ENCODE results near the gene MBOAT2. TPM values are rescaled to one million over a fixed set of nuclear protein-coding genes. Genes with fewer than 3 reads are reported as not detected.
"Not testable (repeated sequence)": the region's sequence is repeated elsewhere in the genome, so short reads cannot be mapped to it uniquely, and the experiment has no call there.

MBOAT2 gene
- total RNA-seq, 2 experiments from 2014 or later, result 8.8 to 10.6 TPM

GRCh38 chr2:8956774-8957173, 46.7 kb downstream of the MBOAT2 start:
- no peak overlapping the region for H3K27ac Mint-ChIP-seq
- H3K36me3 Mint-ChIP-seq (ENCODE audit: low read depth), result peaks cover 13% of the 10 kb centered on the region
- peaks cover 4% of the 10 kb centered on the region for H3K27me3 Mint-ChIP-seq
- no peak overlapping the region for H3K4me3 Mint-ChIP-seq
- peaks cover 20% of the 10 kb centered on the region for H3K9me3 Mint-ChIP-seq
- H3K4me1 Mint-ChIP-seq, result no peaks in the 10 kb centered on the region
- CTCF ChIA-PET, result interaction anchor here (0.6 kb wide), 1 partner anchor 1398 kb away, joined by 3 read pairs; no protein-coding TSS in a partner anchor
- DNase-seq, result no peak
- POLR2A ChIA-PET, result no interaction called here

DNA sequence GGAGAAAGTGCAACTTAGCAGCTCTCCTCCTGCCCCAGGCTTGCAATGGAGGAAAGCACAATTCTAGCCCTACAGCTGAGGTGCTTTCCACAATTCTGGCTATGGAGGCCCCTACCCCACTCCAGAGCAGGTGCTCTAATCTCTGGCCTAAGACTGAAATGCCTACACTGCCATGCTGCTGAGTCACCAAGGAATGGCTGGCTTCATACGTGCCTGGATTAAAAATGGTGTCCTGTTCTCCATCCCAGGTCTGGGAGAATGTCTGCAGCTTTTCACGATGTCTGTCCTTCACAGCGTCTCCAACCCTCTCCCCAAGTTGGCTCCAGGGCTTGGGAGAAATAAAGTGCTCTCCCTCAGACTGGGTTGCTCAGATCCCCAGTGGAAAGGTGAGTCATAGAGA, 48.5 kb downstream of the MBOAT2 start:
- DNase-seq, result no peak

GRCh38 chr2:8953525-8953924, 50.0 kb downstream of the MBOAT2 start:
- peaks cover 18% of the 10 kb centered on the region for H3K27me3 Mint-ChIP-seq
- CTCF ChIA-PET, result no interaction called here

More for the DNA sequence above, 48.5 kb downstream of the MBOAT2 start:
- no peak overlapping the region for H3K4me3 Mint-ChIP-seq
- H3K9me3 Mint-ChIP-seq, result peaks cover 23% of the 10 kb centered on the region
- no peak overlapping the region for H3K27ac Mint-ChIP-seq
- peaks cover 13% of the 10 kb centered on the region for H3K36me3 Mint-ChIP-seq (ENCODE audit: low read depth)
- ChIA-PET POLR2A (no interaction called here), CTCF (no interaction called here)
- H3K4me1 Mint-ChIP-seq, result no peaks in the 10 kb centered on the region
- H3K27me3 Mint-ChIP-seq, result peaks cover 6% of the 10 kb centered on the region

GRCh38 chr2:8939486-8940114, 63.9 kb downstream of the MBOAT2 start:
- H3K9me3 Mint-ChIP-seq, result no peaks in the 10 kb centered on the region
- no peaks in the 10 kb centered on the region for H3K36me3 Mint-ChIP-seq (ENCODE audit: low read depth)
- no peak for DNase-seq
- ChIA-PET POLR2A (no interaction called here), CTCF (no interaction called here)
- H3K4me3 Mint-ChIP-seq, result no peak overlapping the region
- H3K27ac Mint-ChIP-seq, result no peak overlapping the region
- H3K4me1 Mint-ChIP-seq, result no peaks in the 10 kb centered on the region
- no peaks in the 10 kb centered on the region for H3K27me3 Mint-ChIP-seq

More at GRCh38 chr2:8953525-8953924, 50.0 kb downstream of the MBOAT2 start:
- no peak for DNase-seq
- Mint-ChIP-seq H3K9me3 (peaks cover 23% of the 10 kb centered on the region), H3K27ac (no peak overlapping the region), H3K36me3 (ENCODE audit: low read depth) (peaks cover 13% of the 10 kb centered on the region), H3K4me1 (no peaks in the 10 kb centered on the region), H3K4me3 (no peak overlapping the region)
- POLR2A ChIA-PET, result no interaction called here

- no peaks in the 10 kb centered on the region for H3K9me3 Mint-ChIP-seq
- H3K36me3 Mint-ChIP-seq (ENCODE audit: low read depth), result no peaks in the 10 kb centered on the region
- ChIA-PET POLR2A (no interaction called here), CTCF (no interaction called here)
- H3K27me3 Mint-ChIP-seq, result no peaks in the 10 kb centered on the region
- no peaks in the 10 kb centered on the region for H3K4me1 Mint-ChIP-seq
- DNase-seq, result no peak
- H3K4me3 Mint-ChIP-seq, result no peak overlapping the region
- no peak overlapping the region for H3K27ac Mint-ChIP-seq
These were observed 65.1 kb downstream of the MBOAT2 start for GRCh38 chr2:8938384-8938783.

DNA sequence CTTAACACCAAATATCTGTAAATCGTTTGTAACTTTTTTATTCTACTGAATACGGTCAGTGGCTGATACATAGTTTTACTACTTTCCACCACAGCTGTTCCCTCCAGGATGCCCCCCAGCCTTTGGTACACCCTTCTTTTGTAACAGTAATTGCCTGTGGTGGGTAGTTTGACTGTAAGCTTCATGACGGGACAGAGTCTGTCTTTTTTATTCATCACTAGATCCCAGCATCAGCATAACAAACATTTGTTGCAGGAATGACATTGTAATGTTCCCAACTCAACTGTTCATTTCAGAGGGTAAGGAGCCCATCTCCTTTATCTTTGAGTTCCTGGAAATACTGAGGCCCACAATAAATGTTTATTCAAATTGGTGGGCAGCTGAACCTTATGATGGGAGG, 67.5 kb downstream of the MBOAT2 start:
- peaks cover 7% of the 10 kb centered on the region for H3K27me3 Mint-ChIP-seq
- no peak overlapping the region for H3K27ac Mint-ChIP-seq
- H3K4me1 Mint-ChIP-seq, result no peaks in the 10 kb centered on the region
- ChIA-PET POLR2A (no interaction called here), CTCF (no interaction called here)
- H3K36me3 Mint-ChIP-seq (ENCODE audit: low read depth), result no peaks in the 10 kb centered on the region
- H3K4me3 Mint-ChIP-seq, result no peak overlapping the region
- no peak for DNase-seq
- H3K9me3 Mint-ChIP-seq, result no peaks in the 10 kb centered on the region

DNA sequence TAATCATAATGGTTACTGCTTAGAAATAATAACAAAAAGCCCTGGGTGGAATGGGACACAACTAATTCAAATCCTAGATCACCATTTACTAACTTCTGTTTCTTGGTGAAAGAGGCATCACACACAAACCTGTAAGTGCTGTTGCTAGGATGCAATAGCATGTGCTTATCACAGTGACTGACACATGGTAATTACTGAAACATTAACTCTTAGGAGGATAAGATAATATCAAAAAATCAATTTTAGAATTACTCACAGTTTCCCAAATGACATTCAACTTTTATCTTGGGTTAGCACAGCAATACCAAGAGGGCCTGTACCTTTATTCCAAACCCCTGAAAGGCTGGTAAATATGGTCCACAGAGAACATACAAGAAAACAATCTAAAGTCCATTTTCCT, 69.1 kb downstream of the MBOAT2 start:
- DNase-seq, result no peak
- no peaks in the 10 kb centered on the region for H3K4me1 Mint-ChIP-seq
- ChIA-PET CTCF (no interaction called here), POLR2A (no interaction called here)
- H3K27ac Mint-ChIP-seq, result no peak overlapping the region
- no peak overlapping the region for H3K4me3 Mint-ChIP-seq
- peaks cover 7% of the 10 kb centered on the region for H3K27me3 Mint-ChIP-seq
- peaks cover 2% of the 10 kb centered on the region for H3K9me3 Mint-ChIP-seq
- H3K36me3 Mint-ChIP-seq (ENCODE audit: low read depth), result no peaks in the 10 kb centered on the region

DNA sequence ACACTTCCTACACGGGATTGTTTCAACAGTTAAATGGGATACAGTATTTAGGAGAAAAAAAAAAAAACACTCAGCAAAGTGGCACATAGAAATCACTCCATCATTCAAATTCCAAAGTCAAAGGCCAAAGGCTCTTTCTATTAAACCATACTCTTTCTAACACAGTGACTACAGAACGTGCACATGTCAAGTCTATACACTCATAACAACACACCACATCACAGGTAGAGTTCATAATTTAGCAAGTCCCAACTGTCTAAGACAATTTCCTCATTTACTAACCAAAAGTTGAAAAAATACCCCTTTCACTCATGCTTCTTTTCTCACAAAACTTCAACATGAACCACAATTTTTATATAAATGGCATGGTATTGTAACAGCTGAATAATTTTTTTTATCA, 70.8 kb downstream of the MBOAT2 start:
- H3K27ac Mint-ChIP-seq, result no peak overlapping the region
- no peaks in the 10 kb centered on the region for H3K4me1 Mint-ChIP-seq
- POLR2A ChIA-PET, result no interaction called here
- CTCF ChIA-PET, result no interaction called here
- no peak for DNase-seq
- H3K36me3 Mint-ChIP-seq (ENCODE audit: low read depth), result no peaks in the 10 kb centered on the region
- peaks cover 7% of the 10 kb centered on the region for H3K27me3 Mint-ChIP-seq
- H3K4me3 Mint-ChIP-seq, result no peak overlapping the region
- peaks cover 2% of the 10 kb centered on the region for H3K9me3 Mint-ChIP-seq

DNA sequence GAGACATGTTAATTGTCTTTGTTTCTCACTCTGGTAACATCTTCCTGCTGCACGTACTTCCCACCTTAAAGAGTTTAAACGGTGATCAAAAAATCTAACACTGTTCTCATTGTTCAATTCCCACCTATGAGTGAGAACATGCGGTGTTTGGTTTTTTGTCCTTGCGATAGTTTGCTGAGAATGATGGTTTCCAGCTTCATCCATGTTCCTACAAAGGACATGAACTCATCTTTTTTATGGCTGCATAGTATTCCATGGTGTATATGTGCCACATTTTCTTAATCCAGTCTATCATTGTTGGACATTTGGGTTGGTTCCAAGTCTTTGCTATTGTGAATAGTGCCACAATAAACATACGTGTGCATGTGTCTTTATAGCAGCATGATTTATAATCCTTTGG, 73.3 kb downstream of the MBOAT2 start:
- DNase-seq; H3K36me3 Mint-ChIP-seq (ENCODE audit: low read depth); H3K9me3 Mint-ChIP-seq; H3K4me1 Mint-ChIP-seq; H3K27ac Mint-ChIP-seq; CTCF ChIA-PET; H3K27me3 Mint-ChIP-seq; POLR2A ChIA-PET; H3K4me3 Mint-ChIP-seq: not testable (repeated sequence)

DNA sequence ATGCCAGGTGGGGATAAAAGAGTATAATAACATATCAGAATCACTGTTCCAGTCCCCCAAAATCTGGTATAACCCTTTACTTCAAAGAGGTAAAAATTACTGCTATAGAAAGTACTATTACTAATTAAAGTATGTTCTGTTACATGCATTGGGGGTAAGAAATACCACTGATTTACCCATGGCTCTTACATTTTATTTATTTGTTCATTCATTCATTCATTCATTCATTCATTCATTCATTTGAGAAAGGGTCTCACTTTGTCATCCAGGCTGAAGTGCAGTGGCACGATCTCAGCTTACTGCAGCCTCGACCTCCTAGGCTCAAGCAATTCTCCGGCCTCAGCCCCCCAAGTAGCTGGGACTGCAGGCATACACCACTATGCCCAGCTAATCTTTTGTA, 74.4 kb downstream of the MBOAT2 start:
- Mint-ChIP-seq H3K36me3 (ENCODE audit: low read depth) (no peaks in the 10 kb centered on the region), H3K4me3 (no peak overlapping the region), H3K27me3 (peaks cover 7% of the 10 kb centered on the region), H3K9me3 (peaks cover 2% of the 10 kb centered on the region), H3K4me1 (peaks cover 1% of the 10 kb centered on the region), H3K27ac (no peak overlapping the region)
- POLR2A ChIA-PET, result no interaction called here
- DNase-seq, result no peak
- CTCF ChIA-PET, result no interaction called here

GRCh38 chr2:8927510-8928455, 75.7 kb downstream of the MBOAT2 start:
- POLR2A ChIA-PET, result no interaction called here
- DNase-seq, result no peak
- H3K27ac Mint-ChIP-seq, result no peak overlapping the region
- CTCF ChIA-PET, result no interaction called here
- H3K4me3 Mint-ChIP-seq, result no peak overlapping the region
- no peaks in the 10 kb centered on the region for H3K36me3 Mint-ChIP-seq (ENCODE audit: low read depth)
- H3K27me3 Mint-ChIP-seq, result peaks cover 6% of the 10 kb centered on the region
- H3K9me3 Mint-ChIP-seq, result peaks cover 2% of the 10 kb centered on the region
- H3K4me1 Mint-ChIP-seq, result peaks cover 1% of the 10 kb centered on the region

DNA sequence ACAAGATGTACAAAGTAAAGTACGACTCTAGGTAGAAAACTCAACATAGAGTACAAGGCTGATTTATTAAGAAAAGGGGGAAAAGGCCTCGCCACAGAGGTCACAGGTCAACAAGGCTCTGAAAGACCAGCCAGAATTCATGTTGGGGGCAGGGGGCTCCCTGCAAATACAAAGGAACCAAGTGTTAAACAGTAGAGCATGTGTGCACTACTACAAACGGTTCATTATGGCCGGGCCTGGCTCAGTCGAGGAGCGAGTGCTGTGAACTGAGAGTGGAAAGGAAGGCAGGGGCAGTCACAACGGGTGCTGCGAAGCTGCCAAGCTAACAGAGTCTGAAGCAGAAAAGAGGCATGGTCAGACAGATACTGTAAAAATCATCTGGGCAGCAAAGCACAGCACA, 77.1 kb downstream of the MBOAT2 start:
- ChIA-PET CTCF (no interaction called here), POLR2A (no interaction called here)
- peaks cover 3% of the 10 kb centered on the region for H3K27me3 Mint-ChIP-seq
- no peak overlapping the region for H3K27ac Mint-ChIP-seq
- H3K36me3 Mint-ChIP-seq (ENCODE audit: low read depth), result no peaks in the 10 kb centered on the region
- H3K4me1 Mint-ChIP-seq, result peaks cover 1% of the 10 kb centered on the region
- peaks cover 2% of the 10 kb centered on the region for H3K9me3 Mint-ChIP-seq
- no peak overlapping the region for H3K4me3 Mint-ChIP-seq
- no peak for DNase-seq

DNA sequence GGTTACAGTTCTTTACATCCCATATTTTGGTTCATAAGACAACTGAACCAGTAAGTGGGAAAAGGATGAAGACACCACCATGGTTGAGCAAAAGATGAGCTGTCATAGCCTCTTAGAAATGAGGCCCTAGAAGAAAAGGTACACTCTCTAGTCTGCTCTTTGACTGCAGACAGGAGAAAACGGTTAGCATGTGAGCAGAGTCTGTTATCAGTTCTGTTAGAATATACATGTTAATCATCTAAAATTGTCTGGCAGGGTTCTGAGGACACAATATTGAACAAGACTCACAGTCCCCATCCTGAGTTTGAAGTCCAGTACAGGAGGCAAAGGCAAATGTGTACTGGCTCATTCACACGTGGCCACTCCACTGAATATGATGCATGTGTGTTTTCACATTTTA, 78.1 kb downstream of the MBOAT2 start:
- Mint-ChIP-seq H3K36me3 (ENCODE audit: low read depth) (no peaks in the 10 kb centered on the region), H3K27me3 (peaks cover 6% of the 10 kb centered on the region)
- CTCF ChIA-PET, result no interaction called here

More for the DNA sequence above, 78.1 kb downstream of the MBOAT2 start:
- Mint-ChIP-seq H3K27ac (no peak overlapping the region), H3K4me1 (peaks cover 1% of the 10 kb centered on the region), H3K9me3 (no peaks in the 10 kb centered on the region), H3K4me3 (no peak overlapping the region)
- DNase-seq, result no peak
- POLR2A ChIA-PET, result no interaction called here
